ENCODE measurements around the gene PRDM15. TPM values are rescaled to one million over a fixed set of nuclear protein-coding genes. Genes with fewer than 3 reads are reported as not detected.

Gene PRDM15
- total RNA-seq, 1 experiment from 2014 or later: 9.8 TPM

GRCh38 chr21:41898998-41899397 lies 19.9 kb upstream of the PRDM15 start:
- Histone ChIP-seq H2AFZ (ENCODE audit: low read depth, low read length, poor library complexity, severe bottlenecking) (no peak overlapping the region), H3K27ac (ENCODE audit: low read depth, low read length) (no peak overlapping the region), H4K20me1 (ENCODE audit: insufficient read depth) (no peaks in the 10 kb centered on the region), H3K4me1 (ENCODE audit: control insufficient read depth in 1 of 2, insufficient read depth in 2 of 2, low read length in 2 of 2) (peaks cover 0 to 6% of the 10 kb centered on the region in 2 experiments; a peak in 1 of 4 replicates), H3K9me2 (ENCODE audit: insufficient read depth) (no peaks in the 10 kb centered on the region), H3K9me3 (ENCODE audit: control insufficient read depth in 1 of 2, insufficient read depth in 1 of 2, low read depth in 1 of 2, low read length in 2 of 2) (no peaks in the 10 kb centered on the region), H3K4me2 (ENCODE audit: low read length) (no peak overlapping the region), H3K36me3 (ENCODE audit: control insufficient read depth in 1 of 2, insufficient read depth in 2 of 2, low read length in 2 of 2) (peaks cover 0 to 11% of the 10 kb centered on the region in 2 experiments; a peak in 1 of 4 replicates), H3K79me2 (ENCODE audit: insufficient read depth, low read length) (no peaks in the 10 kb centered on the region), H3K4me3 (replicated peaks in 1 of 2; ENCODE audit: low read depth in 1 of 2, low read length in 2 of 2) (no peak overlapping the region), H3K9ac (ENCODE audit: low read length) (no peak overlapping the region), H3K27me3 (ENCODE audit: insufficient read depth, low read length) (no peaks in the 10 kb centered on the region)
- ATAC-seq (no peak), DNase-seq (ENCODE audit: low read depth, low spot score) (no peak)
- no peak for TF ChIP-seq JUND (IDR thresholded peaks at IDR 0.05)
- TF ChIP-seq TCF7L2 (IDR thresholded peaks at IDR 0.05; ENCODE audit: borderline replicate concordance, extremely low read depth, insufficient read depth, insufficient read length): no peak
- TF ChIP-seq POLR2AphosphoS5 (IDR thresholded peaks at IDR 0.05; ENCODE audit: low read depth, low read length): no peak
- no peak for TF ChIP-seq CTCF (IDR thresholded peaks at IDR 0.05 in 2 of 3, conservative IDR thresholded peaks at IDR 0.05 in 1 of 3; ENCODE audit: borderline replicate concordance in 1 of 3, insufficient read depth in 1 of 3, low read depth in 2 of 3, low read length in 2 of 3)
- no peak for TF ChIP-seq YY1 (IDR thresholded peaks at IDR 0.05; ENCODE audit: extremely low read depth, insufficient replicate concordance, low read depth, low read length)
- TF ChIP-seq CEBPB (IDR thresholded peaks at IDR 0.05; ENCODE audit: low read depth): no peak
- TF ChIP-seq EZH2 (IDR thresholded peaks at IDR 0.05): no peak
- TF ChIP-seq ATF3 (IDR thresholded peaks at IDR 0.05): no peak
- TF ChIP-seq SP1 (IDR thresholded peaks at IDR 0.05; ENCODE audit: low read depth): no peak
- TF ChIP-seq EGR1 (IDR thresholded peaks at IDR 0.05; ENCODE audit: low read depth): no peak
- TF ChIP-seq SIN3A (IDR thresholded peaks at IDR 0.05; ENCODE audit: low read depth): no peak
- no peak for TF ChIP-seq ZFX (IDR thresholded peaks at IDR 0.05)
- TF ChIP-seq CBX3 (IDR thresholded peaks at IDR 0.05; ENCODE audit: low read depth): no peak
- no peak for TF ChIP-seq POLR2A (IDR thresholded peaks at IDR 0.05; ENCODE audit: borderline replicate concordance, extremely low read depth, insufficient read depth, insufficient read length)
- TF ChIP-seq ELF1 (IDR thresholded peaks at IDR 0.05; ENCODE audit: borderline replicate concordance, low read depth): no peak
- ChIA-PET CTCF (no interaction called here), RAD21 (ENCODE audit: low non-redundant PET in 1 of 2, low total read pairs in 2 of 2, uncharacterized antibody in 2 of 2, unreplicated experiment in 2 of 2) (no interaction called here), POLR2A (no interaction called here)
- no TSS peak for BruUV-seq (replicated peaks)
- intact Hi-C loops (cut with micrococcal nuclease): no loop called here
